Astrocyte (in vitro differentiated cells and primary cell): Measurements from ENCODE around the gene EEF2.
"Not testable (repeated sequence)": the region's sequence is repeated elsewhere in the genome, so short reads cannot be mapped to it uniquely, and the experiment has no call there.

Experiments
- EZH2 ChIP-seq: IDR thresholded peaks from 2 replicates; pipeline ENCODE4 v1.6.1; 2012; ENCODE audit warnings: mild to moderate bottlenecking, low read length, inconsistent platforms; ENCODE audit not compliant: insufficient read depth
- TF ChIP-seq, protein P1 (sequence below): IDR thresholded peaks from 2 replicates; pipeline ENCODE4 v1.5.1; 2011; ENCODE audit warnings: low read depth, mild to moderate bottlenecking, inconsistent platforms, low read length, moderate library complexity; ENCODE audit not compliant: insufficient read depth

GRCh38 chr19:4005436-4005835 lies 20.2 kb upstream of the EEF2 start:
- TF ChIP-seq, protein P1, sequence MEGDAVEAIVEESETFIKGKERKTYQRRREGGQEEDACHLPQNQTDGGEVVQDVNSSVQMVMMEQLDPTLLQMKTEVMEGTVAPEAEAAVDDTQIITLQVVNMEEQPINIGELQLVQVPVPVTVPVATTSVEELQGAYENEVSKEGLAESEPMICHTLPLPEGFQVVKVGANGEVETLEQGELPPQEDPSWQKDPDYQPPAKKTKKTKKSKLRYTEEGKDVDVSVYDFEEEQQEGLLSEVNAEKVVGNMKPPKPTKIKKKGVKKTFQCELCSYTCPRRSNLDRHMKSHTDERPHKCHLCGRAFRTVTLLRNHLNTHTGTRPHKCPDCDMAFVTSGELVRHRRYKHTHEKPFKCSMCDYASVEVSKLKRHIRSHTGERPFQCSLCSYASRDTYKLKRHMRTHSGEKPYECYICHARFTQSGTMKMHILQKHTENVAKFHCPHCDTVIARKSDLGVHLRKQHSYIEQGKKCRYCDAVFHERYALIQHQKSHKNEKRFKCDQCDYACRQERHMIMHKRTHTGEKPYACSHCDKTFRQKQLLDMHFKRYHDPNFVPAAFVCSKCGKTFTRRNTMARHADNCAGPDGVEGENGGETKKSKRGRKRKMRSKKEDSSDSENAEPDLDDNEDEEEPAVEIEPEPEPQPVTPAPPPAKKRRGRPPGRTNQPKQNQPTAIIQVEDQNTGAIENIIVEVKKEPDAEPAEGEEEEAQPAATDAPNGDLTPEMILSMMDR = not testable (repeated sequence)
- TF ChIP-seq EZH2 = not testable (repeated sequence)
